ENCODE data around the gene NR4A1.

Gene NR4A1

GRCh38 chr12:52041695-52042123, 9.5 kb upstream of the NR4A1 start:
- DNase-seq (ENCODE audit: low read depth, low spot score) = no peak

- no peak for DNase-seq (ENCODE audit: low read depth, low spot score)
Observed at GRCh38 chr12:52042706-52043385, 8.4 kb upstream of the NR4A1 start.

- no peak for DNase-seq (ENCODE audit: low read depth, low spot score)
Observed at GRCh38 chr12:52043386-52044212, 7.6 kb upstream of the NR4A1 start.

GRCh38 chr12:52044292-52044983, 6.8 kb upstream of the NR4A1 start:
- DNase-seq (ENCODE audit: low read depth, low spot score) = no peak

GRCh38 chr12:52045794-52046199, 5.4 kb upstream of the NR4A1 start:
- no peak for DNase-seq (ENCODE audit: low read depth, low spot score)

GRCh38 chr12:52046859-52047258, 4.4 kb upstream of the NR4A1 start:
- no peak for DNase-seq (ENCODE audit: low read depth, low spot score)

GRCh38 chr12:52049286-52049685, 2.0 kb upstream of the NR4A1 start:
- no peak for DNase-seq (ENCODE audit: low read depth, low spot score)

- DNase-seq (ENCODE audit: low read depth, low spot score) = no peak
Observed at GRCh38 chr12:52049688-52050087, 1.6 kb upstream of the NR4A1 start.

- no peak for DNase-seq (ENCODE audit: low read depth, low spot score)
Observed at GRCh38 chr12:52050116-52050757, 1.0 kb upstream of the NR4A1 start.

- DNase-seq (ENCODE audit: low read depth, low spot score) = no peak
Observed at GRCh38 chr12:52052468-52053186, 1.4 kb downstream of the NR4A1 start.

- no peak for DNase-seq (ENCODE audit: low read depth, low spot score)
Observed at GRCh38 chr12:52053536-52054209, 2.4 kb downstream of the NR4A1 start.

GRCh38 chr12:52054231-52054832, 3.1 kb downstream of the NR4A1 start:
- DNase-seq (ENCODE audit: low read depth, low spot score) = no peak

GRCh38 chr12:52054833-52055730, 3.8 kb downstream of the NR4A1 start:
- DNase-seq (ENCODE audit: low read depth, low spot score) = no peak

GRCh38 chr12:52055731-52056711, 4.8 kb downstream of the NR4A1 start:
- DNase-seq (ENCODE audit: low read depth, low spot score) = no peak

GRCh38 chr12:52056801-52057637, 5.8 kb downstream of the NR4A1 start:
- no peak for DNase-seq (ENCODE audit: low read depth, low spot score)

- DNase-seq (ENCODE audit: low read depth, low spot score) = no peak
Observed at GRCh38 chr12:52057638-52058576, 6.7 kb downstream of the NR4A1 start.

Data from activated naive CD8-positive, alpha-beta T cell treated with anti-CD3 and anti-CD28 coated beads, Interleukin-2, amount 50 U/mL, for 16 hours (primary cell).